ENCODE results near the gene CAPN9.

The CAPN9 gene

DNA sequence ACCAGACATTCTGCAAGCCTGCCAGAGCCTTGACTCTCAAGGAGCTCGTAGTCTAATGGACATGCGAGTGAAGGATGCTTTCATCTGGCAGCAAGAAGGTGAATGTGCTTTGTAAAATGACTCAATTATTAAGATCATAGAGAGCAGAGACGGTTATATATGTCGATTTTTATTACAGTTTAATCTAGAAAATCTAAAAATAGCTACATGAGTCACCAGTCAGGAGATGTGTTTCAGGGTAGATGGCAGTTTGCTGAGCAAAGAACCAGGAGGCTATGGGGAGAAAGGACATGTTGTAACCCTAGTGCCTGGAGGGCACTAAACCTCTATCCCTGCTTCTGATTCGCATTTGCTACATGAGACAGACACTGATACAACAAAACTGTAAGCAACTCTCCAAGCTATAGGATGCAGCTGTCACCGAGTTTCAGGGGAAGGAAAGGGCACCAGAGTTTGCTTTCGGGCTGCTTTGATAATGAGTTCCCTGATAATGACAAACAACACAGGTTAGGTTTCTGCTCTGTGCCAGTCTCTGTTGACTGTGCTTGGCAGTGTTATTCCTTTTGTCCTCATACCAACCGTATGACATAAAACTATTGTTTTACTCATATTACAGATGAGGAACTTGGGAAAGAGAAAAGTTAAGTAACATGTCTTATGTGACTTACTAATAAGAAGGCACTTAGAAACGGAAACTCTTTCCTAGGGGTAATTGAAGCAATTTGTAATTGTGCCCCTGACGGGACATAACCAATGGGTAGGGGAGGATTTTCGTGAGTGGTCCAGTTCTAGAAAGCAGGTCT is 77.9 kb downstream of the CAPN9 start:
- DNase-seq (ENCODE audit: low spot score), result no peak
- TF ChIP-seq, protein P1, sequence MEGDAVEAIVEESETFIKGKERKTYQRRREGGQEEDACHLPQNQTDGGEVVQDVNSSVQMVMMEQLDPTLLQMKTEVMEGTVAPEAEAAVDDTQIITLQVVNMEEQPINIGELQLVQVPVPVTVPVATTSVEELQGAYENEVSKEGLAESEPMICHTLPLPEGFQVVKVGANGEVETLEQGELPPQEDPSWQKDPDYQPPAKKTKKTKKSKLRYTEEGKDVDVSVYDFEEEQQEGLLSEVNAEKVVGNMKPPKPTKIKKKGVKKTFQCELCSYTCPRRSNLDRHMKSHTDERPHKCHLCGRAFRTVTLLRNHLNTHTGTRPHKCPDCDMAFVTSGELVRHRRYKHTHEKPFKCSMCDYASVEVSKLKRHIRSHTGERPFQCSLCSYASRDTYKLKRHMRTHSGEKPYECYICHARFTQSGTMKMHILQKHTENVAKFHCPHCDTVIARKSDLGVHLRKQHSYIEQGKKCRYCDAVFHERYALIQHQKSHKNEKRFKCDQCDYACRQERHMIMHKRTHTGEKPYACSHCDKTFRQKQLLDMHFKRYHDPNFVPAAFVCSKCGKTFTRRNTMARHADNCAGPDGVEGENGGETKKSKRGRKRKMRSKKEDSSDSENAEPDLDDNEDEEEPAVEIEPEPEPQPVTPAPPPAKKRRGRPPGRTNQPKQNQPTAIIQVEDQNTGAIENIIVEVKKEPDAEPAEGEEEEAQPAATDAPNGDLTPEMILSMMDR (IDR thresholded peaks at IDR 0.05; ENCODE audit: extremely low read depth, insufficient read depth, missing control alignments), result no peak
- in situ Hi-C loops (cut with MboI; ENCODE audit: low pct_unique_long_range_greater_than_20kb, low sequenced_read_pairs, unreplicated experiment), result no loop called here

DNA sequence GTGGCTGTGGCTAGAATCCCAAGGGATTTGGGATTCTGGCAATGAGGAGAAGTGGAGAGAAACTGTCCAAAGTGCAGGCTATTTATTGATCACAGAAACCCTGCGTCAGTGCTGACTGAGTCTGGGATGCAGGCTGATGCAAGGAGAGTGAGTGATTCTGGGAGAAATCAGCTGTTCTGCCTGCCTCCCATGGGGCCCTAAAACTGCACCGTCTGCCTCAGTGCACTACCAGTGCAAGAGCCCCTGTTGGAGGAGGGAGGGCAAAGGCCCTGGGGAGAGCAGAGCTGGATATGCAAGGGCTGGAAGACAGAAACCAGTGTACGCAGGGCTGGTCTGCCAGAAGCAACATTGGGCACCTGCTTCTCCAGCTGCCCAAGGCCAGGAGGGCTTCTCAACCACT is 78.6 kb downstream of the CAPN9 start:
- DNase-seq (ENCODE audit: low spot score), result no peak
- in situ Hi-C loops (cut with MboI; ENCODE audit: low pct_unique_long_range_greater_than_20kb, low sequenced_read_pairs, unreplicated experiment), result no loop called here
- TF ChIP-seq, protein P1 (IDR thresholded peaks at IDR 0.05; ENCODE audit: extremely low read depth, insufficient read depth, missing control alignments), result no peak

DNA sequence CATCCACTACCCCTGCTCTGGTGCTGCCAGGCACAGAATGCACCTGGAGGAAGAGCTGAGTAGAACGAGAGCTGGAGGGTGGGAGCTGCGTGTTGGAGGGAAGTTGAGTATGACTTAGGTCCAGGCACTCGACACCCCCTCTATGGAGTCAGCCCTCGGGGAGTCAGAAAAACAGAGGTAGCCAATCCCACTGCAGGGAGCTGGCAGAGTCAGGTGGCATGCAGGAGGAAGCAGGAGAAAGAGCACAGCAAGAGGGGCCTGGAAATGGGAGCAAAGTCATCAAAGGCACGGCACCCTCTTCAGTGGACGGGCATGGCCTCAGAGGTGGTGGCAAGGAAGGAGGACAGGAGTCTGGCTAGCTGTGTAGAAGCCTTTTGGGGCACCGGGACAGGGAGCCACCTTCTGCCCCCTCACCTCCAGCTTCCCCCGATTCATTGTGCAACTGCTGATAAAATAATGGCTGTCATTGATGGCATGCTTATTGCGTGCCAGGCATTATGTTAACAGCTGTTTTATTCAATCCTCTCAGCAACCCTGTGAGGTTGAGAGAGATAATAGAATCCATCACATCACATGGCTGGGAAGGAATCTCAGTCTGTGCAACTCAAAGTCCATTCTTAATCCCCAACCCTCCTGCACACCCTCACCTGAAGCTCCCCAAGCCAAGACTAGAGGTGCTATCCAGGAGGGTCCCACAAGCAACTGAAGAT is 79.1 kb downstream of the CAPN9 start:
- TF ChIP-seq, protein P1 (IDR thresholded peaks at IDR 0.05; ENCODE audit: extremely low read depth, insufficient read depth, missing control alignments), result no peak
- in situ Hi-C loops (cut with MboI; ENCODE audit: low pct_unique_long_range_greater_than_20kb, low sequenced_read_pairs, unreplicated experiment), result no loop called here
- no peak for DNase-seq (ENCODE audit: low spot score)

DNA sequence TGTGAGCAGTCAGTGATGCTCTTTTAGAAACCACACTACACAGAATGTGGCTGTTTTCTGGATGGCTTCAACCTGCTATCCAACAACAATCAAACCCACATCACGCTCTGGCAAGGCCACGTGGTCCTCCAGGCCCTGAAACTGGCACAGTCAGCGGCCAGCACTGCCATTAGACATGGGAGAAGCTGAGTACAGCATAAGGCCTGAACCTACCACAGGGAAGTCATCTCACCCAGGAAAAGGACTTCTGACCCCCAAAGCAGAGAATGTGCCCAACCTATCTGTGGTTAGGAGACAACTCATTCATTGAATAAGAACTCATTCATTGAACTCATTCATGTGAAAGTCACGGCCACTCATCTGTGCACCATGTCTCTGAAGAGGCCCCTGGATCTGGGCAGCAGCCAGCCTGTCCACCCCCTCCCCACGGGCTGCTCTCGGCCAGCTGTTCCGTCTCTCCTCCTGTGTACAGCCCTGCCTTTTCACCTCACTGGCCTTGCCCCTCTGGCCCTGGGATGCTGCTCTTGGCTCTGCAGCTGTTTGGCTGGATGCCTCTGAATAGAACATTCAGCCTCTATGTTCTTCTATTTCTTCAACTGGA is 80.0 kb downstream of the CAPN9 start:
- TF ChIP-seq, protein P1 (IDR thresholded peaks at IDR 0.05; ENCODE audit: extremely low read depth, insufficient read depth, missing control alignments), result no peak
- in situ Hi-C loops (cut with MboI; ENCODE audit: low pct_unique_long_range_greater_than_20kb, low sequenced_read_pairs, unreplicated experiment), result no loop called here
- DNase-seq (ENCODE audit: low spot score), result no peak

DNA sequence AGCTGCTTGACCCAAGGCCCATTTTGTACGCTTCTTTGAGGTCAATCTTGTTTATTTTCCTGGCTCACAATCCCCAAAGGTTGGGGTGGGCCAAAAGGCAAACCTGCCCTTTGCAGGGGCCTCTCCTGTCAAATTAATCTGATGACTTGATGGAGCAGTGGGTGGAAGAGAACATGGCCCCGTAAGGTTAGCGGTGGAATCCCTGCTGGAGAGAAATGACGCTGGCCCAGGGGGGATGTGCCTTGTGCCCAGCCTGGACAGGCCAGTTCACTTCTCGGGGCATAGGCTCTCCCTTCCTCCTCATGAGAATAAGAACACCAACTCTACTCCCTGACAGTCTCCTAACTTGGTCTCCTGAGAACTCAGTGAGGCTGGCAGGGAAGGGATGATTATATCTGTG is 80.6 kb downstream of the CAPN9 start:
- TF ChIP-seq, protein P1 (IDR thresholded peaks at IDR 0.05; ENCODE audit: extremely low read depth, insufficient read depth, missing control alignments), result no peak
- in situ Hi-C loops (cut with MboI; ENCODE audit: low pct_unique_long_range_greater_than_20kb, low sequenced_read_pairs, unreplicated experiment), result no loop called here
- no peak for DNase-seq (ENCODE audit: low spot score)

DNA sequence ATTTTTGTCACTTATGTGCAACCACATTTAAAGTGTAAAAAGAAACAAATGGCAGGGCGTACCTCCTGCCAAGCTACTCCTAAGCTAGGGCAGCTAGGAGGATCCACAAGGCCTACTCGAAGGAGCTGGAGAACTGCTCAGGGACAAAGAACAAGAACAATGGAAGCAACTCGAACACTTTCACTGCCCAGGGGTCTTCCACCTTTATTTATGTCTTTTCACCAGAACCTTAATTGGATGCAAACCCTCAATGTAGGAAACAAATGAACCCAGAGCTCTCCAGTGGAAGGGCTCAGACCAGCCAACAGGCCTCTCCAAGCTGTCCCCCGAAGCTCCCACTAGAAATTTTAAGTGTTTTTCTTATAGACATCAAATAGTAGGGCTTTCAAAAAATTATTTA is 81.2 kb downstream of the CAPN9 start:
- TF ChIP-seq, protein P1 (IDR thresholded peaks at IDR 0.05; ENCODE audit: extremely low read depth, insufficient read depth, missing control alignments), result no peak
- no peak for DNase-seq (ENCODE audit: low spot score)
- in situ Hi-C loops (cut with MboI; ENCODE audit: low pct_unique_long_range_greater_than_20kb, low sequenced_read_pairs, unreplicated experiment), result no loop called here

Data from GM13977 (cell line).